Measurements from ENCODE around the gene PSMC6. TPM values are rescaled to one million over a fixed set of nuclear protein-coding genes. Genes with fewer than 3 reads are reported as not detected.

Gene PSMC6
- total and polyA plus RNA-seq, 2 of the 13 experiments (the other 11 are each of a cell fraction or from before 2014, with no cell fraction given), result 90.0 to 210 TPM

GRCh38 chr14:52729925-52730708 lies 23.1 kb downstream of the PSMC6 start, which contains the start of gene STYX (continued):
- TF ChIP-seq ZNF574 (CRISPR knock-in tag; IDR thresholded peaks at IDR 0.05) (peak; percentile 51; the same call in 1 of the 2 replicates), ZNF292 (CRISPR knock-in tag; IDR thresholded peaks at IDR 0.05; ENCODE audit: borderline replicate concordance, low read depth) (peak; percentile 79; the same call in 1 of the 2 replicates), ZBTB3 (CRISPR knock-in tag; IDR thresholded peaks at IDR 0.05; ENCODE audit: borderline replicate concordance, low read depth) (no peak), ZNF142 (CRISPR knock-in tag; IDR thresholded peaks at IDR 0.05) (0 out of 2 replicates have a peak, but pooled peaks have one; percentile 34), NFE2 (CRISPR knock-in tag; IDR thresholded peaks at IDR 0.05) (no peak), ATF3 (CRISPR knock-in tag; IDR thresholded peaks at IDR 0.05) (peak; percentile 20; the same call in 1 of the 2 replicates), POLR2A (IDR thresholded peaks at IDR 0.05; ENCODE audit: insufficient read depth in 1 of 2, low read depth in 2 of 2, low read length in 2 of 2) (peak; percentile 89 to 98), AKAP8 (CRISPR knock-in tag; IDR thresholded peaks at IDR 0.05) (0 out of 2 replicates have a peak, but pooled peaks have one; percentile 32), SCMH1 (CRISPR knock-in tag; IDR thresholded peaks at IDR 0.05; ENCODE audit: borderline replicate concordance) (no peak)
- TF ChIP-seq, protein P1, sequence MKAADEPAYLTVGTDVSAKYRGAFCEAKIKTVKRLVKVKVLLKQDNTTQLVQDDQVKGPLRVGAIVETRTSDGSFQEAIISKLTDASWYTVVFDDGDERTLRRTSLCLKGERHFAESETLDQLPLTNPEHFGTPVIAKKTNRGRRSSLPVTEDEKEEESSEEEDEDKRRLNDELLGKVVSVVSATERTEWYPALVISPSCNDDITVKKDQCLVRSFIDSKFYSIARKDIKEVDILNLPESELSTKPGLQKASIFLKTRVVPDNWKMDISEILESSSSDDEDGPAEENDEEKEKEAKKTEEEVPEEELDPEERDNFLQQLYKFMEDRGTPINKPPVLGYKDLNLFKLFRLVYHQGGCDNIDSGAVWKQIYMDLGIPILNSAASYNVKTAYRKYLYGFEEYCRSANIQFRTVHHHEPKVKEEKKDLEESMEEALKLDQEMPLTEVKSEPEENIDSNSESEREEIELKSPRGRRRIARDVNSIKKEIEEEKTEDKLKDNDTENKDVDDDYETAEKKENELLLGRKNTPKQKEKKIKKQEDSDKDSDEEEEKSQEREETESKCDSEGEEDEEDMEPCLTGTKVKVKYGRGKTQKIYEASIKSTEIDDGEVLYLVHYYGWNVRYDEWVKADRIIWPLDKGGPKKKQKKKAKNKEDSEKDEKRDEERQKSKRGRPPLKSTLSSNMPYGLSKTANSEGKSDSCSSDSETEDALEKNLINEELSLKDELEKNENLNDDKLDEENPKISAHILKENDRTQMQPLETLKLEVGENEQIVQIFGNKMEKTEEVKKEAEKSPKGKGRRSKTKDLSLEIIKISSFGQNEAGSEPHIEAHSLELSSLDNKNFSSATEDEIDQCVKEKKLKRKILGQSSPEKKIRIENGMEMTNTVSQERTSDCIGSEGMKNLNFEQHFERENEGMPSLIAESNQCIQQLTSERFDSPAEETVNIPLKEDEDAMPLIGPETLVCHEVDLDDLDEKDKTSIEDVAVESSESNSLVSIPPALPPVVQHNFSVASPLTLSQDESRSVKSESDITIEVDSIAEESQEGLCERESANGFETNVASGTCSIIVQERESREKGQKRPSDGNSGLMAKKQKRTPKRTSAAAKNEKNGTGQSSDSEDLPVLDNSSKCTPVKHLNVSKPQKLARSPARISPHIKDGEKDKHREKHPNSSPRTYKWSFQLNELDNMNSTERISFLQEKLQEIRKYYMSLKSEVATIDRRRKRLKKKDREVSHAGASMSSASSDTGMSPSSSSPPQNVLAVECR (CRISPR knock-in tag; IDR thresholded peaks at IDR 0.05; ENCODE audit: borderline replicate concordance), result peak; percentile 95

All from HepG2 (cell line).